IMR-90 (cell line): ENCODE data around the gene SS18L1. TPM values are rescaled to one million over a fixed set of nuclear protein-coding genes. Genes with fewer than 3 reads are reported as not detected.

Experiments
- ATAC-seq: fragments of 200-7000 bp; cut with Tn5 transposase; 2 replicates; pipeline ENCODE4 v1.9.1; 2020; ENCODE audit warnings: low read depth, mild to moderate bottlenecking, moderate library complexity
- BruUV-seq: library from RNA; stranded (reverse); fragments of 400-500 nt; replicated peaks from 2 replicates; lab custom pipeline; 2021; lab: Mats Ljungman, UMichigan
- CTCF ChIA-PET: fragments of 300-600 bp; formaldehyde crosslinking; extraction: SDS; loops from one replicate; lab custom pipeline; 2021; ENCODE audit warnings: antibody characterized with exemption; lab: Yijun Ruan, JAX
- POLR2A ChIA-PET: fragments of 300-600 bp; sonication (Branson Sonifier 250); formaldehyde crosslinking; loops from one replicate; lab custom pipeline; 2022; ENCODE audit warnings: antibody characterized with exemption; ENCODE audit not compliant: unreplicated experiment; lab: Charles Lee
- DNase-seq: peaks from one replicate; pipeline ENCODE4 v3.0.0; 2013
- H2AFZ ChIP-seq: replicated peaks from 2 replicates; pipeline ENCODE3; 2013; ENCODE audit warnings: low read length, mild to moderate bottlenecking; ENCODE audit not compliant: poor library complexity
- H2AK5ac ChIP-seq: 2 replicates; pipeline ENCODE4 v1.6.1; 2013; ENCODE audit warnings: low read depth, low read length, inconsistent platforms
- H2AK9ac ChIP-seq: replicated peaks from 2 replicates; pipeline ENCODE3; 2013; ENCODE audit warnings: mild to moderate bottlenecking, low read depth, low read length, moderate library complexity; ENCODE audit not compliant: poor library complexity
- H2BK120ac ChIP-seq: 2 replicates; pipeline ENCODE4 v1.6.1; 2013; ENCODE audit warnings: low read depth, low read length, inconsistent platforms
- H2BK15ac ChIP-seq: 3 replicates; pipeline ENCODE4 v1.6.1; 2013; ENCODE audit warnings: low read depth, low read length, inconsistent platforms
- H2BK20ac ChIP-seq: 2 replicates; pipeline ENCODE4 v1.6.1; 2013; ENCODE audit warnings: low read depth, mild to moderate bottlenecking, inconsistent platforms, low read length, moderate library complexity
- H2BK5ac ChIP-seq: 2 replicates; pipeline ENCODE4 v1.6.1; 2013; ENCODE audit warnings: mild to moderate bottlenecking, low read depth, low read length, inconsistent platforms; ENCODE audit not compliant: poor library complexity, severe bottlenecking
- H3K14ac ChIP-seq: replicated peaks from 2 replicates; pipeline ENCODE4 v1.6.1; 2013; ENCODE audit warnings: low read depth, low read length, inconsistent platforms
- H3K18ac ChIP-seq: 2 replicates; pipeline ENCODE4 v1.6.1; 2013; ENCODE audit warnings: low read depth, low read length, control low read depth
- H3K23ac ChIP-seq: 2 replicates; pipeline ENCODE4 v1.6.1; 2013; ENCODE audit warnings: low read depth, low read length, inconsistent platforms
- H3K27ac ChIP-seq: 2 replicates; pipeline ENCODE4 v1.5.1; 2013; ENCODE audit warnings: mild to moderate bottlenecking, control low read depth, low read length; ENCODE audit not compliant: insufficient read depth
- H3K27me3 ChIP-seq: 2 replicates; pipeline ENCODE4 v1.6.1; 2013; ENCODE audit warnings: low read length; ENCODE audit not compliant: control insufficient read depth, insufficient read depth
- H3K36me3 ChIP-seq: 2 replicates; pipeline ENCODE4 v1.6.1; 2013; ENCODE audit warnings: low read length, mixed read lengths; ENCODE audit not compliant: control insufficient read depth, insufficient read depth
- H3K4ac ChIP-seq: 2 replicates; pipeline ENCODE4 v1.6.1; 2013; ENCODE audit warnings: low read depth, low read length, inconsistent platforms
- H3K4me1 ChIP-seq: 2 replicates; pipeline ENCODE4 v1.6.1; 2013; ENCODE audit warnings: low read length, mixed read lengths; ENCODE audit not compliant: control insufficient read depth, insufficient read depth
- H3K4me2 ChIP-seq: 2 replicates; pipeline ENCODE4 v1.6.1; 2013; ENCODE audit warnings: low read depth, mild to moderate bottlenecking, control low read depth, low read length, moderate library complexity
- H3K4me3 ChIP-seq: 2 replicates; pipeline ENCODE4 v1.5.1; 2013; ENCODE audit warnings: low read depth, mild to moderate bottlenecking, control low read depth, low read length, moderate library complexity; ENCODE audit not compliant: insufficient read depth
- H3K56ac ChIP-seq: 2 replicates; pipeline ENCODE4 v1.6.1; 2013; ENCODE audit warnings: low read length, inconsistent platforms; ENCODE audit not compliant: insufficient read depth; ENCODE audit errors: extremely low read depth
- H3K79me1 ChIP-seq, 2 experiments: 2 replicates each; pipeline ENCODE4 v1.6.1; 2013; ENCODE audit warnings: low read length in 2 of 2, inconsistent platforms in 1 of 2, low read depth in 1 of 2
- H3K9ac ChIP-seq: 2 replicates; pipeline ENCODE4 v1.6.1; 2013; ENCODE audit warnings: low read depth, low read length, control low read depth
- H3K9me1 ChIP-seq: 2 replicates; pipeline ENCODE4 v1.6.1; 2013; ENCODE audit warnings: low read length, inconsistent platforms; ENCODE audit not compliant: insufficient read depth
- H3K9me3 ChIP-seq: 2 replicates; pipeline ENCODE4 v1.6.1; 2013; ENCODE audit warnings: low read length; ENCODE audit not compliant: control insufficient read depth, insufficient read depth
- H4K20me1 ChIP-seq: 2 replicates; pipeline ENCODE4 v1.6.1; 2013; ENCODE audit warnings: low read length, inconsistent platforms; ENCODE audit not compliant: insufficient read depth
- H4K5ac ChIP-seq: 2 replicates; pipeline ENCODE4 v1.6.1; 2013; ENCODE audit warnings: mild to moderate bottlenecking, low read depth, low read length, control low read depth
- H4K8ac ChIP-seq, 2 experiments: 2 replicates each; pipeline ENCODE4 v1.6.1; 2013; ENCODE audit warnings: low read depth in 2 of 2, low read length in 2 of 2, control low read depth in 1 of 2, inconsistent platforms in 1 of 2
- H4K91ac ChIP-seq: 2 replicates; pipeline ENCODE4 v1.6.1; 2013; ENCODE audit warnings: low read depth, low read length, inconsistent platforms; ENCODE audit not compliant: insufficient read depth
- MAFK ChIP-seq: IDR thresholded peaks from 2 replicates; pipeline ENCODE4 v1.6.1; 2012; ENCODE audit warnings: low read depth, low read length, improper control_type of control experiment
- MXI1 ChIP-seq: IDR thresholded peaks from 2 replicates; pipeline ENCODE4 v1.6.1; 2012; ENCODE audit warnings: low read depth, mild to moderate bottlenecking, low read length, moderate library complexity, borderline replicate concordance
- RAD21 ChIP-seq: IDR thresholded peaks from 2 replicates; pipeline ENCODE4 v1.6.1; 2012; ENCODE audit warnings: low read length, improper control_type of control experiment
- USF2 ChIP-seq: fragments of 150-350 bp; IDR thresholded peaks from 2 replicates; pipeline ENCODE4 v1.6.1; 2017; ENCODE audit warnings: mild to moderate bottlenecking, antibody characterized with exemption, low read length, low read depth
- WGBS, 2 experiments: methylation state at CpG; one replicate each; pipeline versions ENCODE4 v1.1.5 to v1.1.7; 2013; ENCODE audit warnings: missing lambda C conversion rate in 2 of 2; ENCODE audit not compliant: insufficient read length in 1 of 2; ENCODE audit errors: extremely low coverage in 2 of 2; 5-methylcytosine and 5-hydroxymethylcytosine counted together
- dilution Hi-C: fragments of 300-500 bp; cut with HindIII; formaldehyde crosslinking; loops from one replicate; pipeline ENCODE4 v1.14.3; 2018; ENCODE audit warnings: low sequenced_read_pairs; ENCODE audit not compliant: unreplicated experiment
- in situ Hi-C: fragments of 300-500 bp; cut with MboI; formaldehyde crosslinking; loops from 3 replicates; pipeline ENCODE4 v1.14.3; 2019; ENCODE audit warnings: low sequenced_read_pairs, inconsistent platforms, mixed read lengths
- intact Hi-C: fragments of 100-400 bp; cut with micrococcal nuclease; formaldehyde crosslinking; loops from 2 replicates; pipeline ENCODE4 v1.10.0; 2022
- polyA plus RNA-seq, 3 experiments: library from polyadenylated mRNA; depleted of rRNA; stranded (reverse); fragments of >200 nt; gene quantifications; 2 replicates each; pipeline ENCODE4 v1.2.3, GENCODE V29; 2012; ENCODE audit warnings: low replicate concordance in 1 of 3
- total RNA-seq: library from RNA; depleted of rRNA; stranded (reverse); fragments of >200 nt; gene quantifications from 2 replicates; pipeline ENCODE4 v1.2.3, GENCODE V29; 2012

SS18L1 gene
- total and polyA plus RNA-seq, 2 of the 4 experiments (the other 2 are of a cell fraction): 8.1 to 12.2 TPM

DNA sequence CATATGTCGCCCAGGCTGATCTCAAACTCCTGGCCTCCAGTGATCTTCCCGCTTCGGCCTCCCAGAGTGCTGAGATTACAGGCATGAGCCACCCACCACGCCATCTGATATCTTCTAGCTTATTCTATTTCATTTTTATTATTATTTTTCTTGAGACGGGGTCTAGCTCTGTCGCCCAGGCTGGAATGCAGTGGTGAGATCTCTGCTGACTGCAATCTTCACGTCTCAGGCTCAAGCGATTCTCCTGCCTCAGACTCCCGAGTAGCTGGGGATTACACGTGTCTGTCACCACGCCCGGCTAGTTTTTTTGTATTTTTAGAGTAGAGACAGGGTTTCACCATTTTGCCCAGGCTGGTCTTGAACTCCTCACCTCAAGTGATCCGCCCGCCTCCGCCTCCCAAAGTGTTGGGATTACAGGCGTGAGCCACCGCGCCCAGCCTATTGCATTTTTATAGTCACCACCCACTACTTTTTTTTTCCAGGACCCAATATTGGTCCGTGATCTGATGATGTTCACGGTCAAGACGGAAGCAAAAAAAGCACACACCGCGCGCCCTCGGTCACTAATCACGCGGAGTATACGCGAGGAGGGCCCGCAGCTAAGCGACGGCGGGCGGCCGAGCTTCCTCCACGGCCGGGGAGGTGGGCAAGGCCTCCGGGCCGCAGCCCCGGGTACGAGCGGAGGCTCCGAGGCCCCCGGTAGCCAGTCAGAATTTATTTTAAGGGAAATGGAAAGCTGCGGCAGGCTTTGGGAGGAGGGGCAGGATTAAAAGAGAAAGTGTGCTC, 22.4 kb upstream of the SS18L1 start:
- peak overlapping the region; percentile 73 for H3K4me3 ChIP-seq
- DNase-seq: peak; percentile 61
- H3K4me2 ChIP-seq: peak overlapping the region; percentile 64
- BruUV-seq: no TSS peak
- H3K56ac ChIP-seq: no peak overlapping the region; the same call in 1 of the 2 replicates
- peak overlapping the region; percentile 91 for H2AK9ac ChIP-seq
- peak overlapping the region; percentile 43 to 84; a peak in 3 of 4 replicates for H4K8ac ChIP-seq
- H3K27ac ChIP-seq: peak overlapping the region; percentile 48
- peak overlapping the region; percentile 50 for H3K4ac ChIP-seq
- peaks cover 15% of the 10 kb centered on the region for H3K9me1 ChIP-seq
- peak overlapping the region; percentile 43 for H4K91ac ChIP-seq
- peaks cover 25% of the 10 kb centered on the region for H3K27me3 ChIP-seq
- H3K14ac ChIP-seq: peak overlapping the region; percentile 64
- no peak overlapping the region for H2BK15ac ChIP-seq
- peak; percentile 2 for ATAC-seq
- peak overlapping the region; percentile 4; the same call in 1 of the 2 replicates for H3K18ac ChIP-seq
- POLR2A ChIA-PET: no interaction called here
- peak overlapping the region; percentile 11 for H4K5ac ChIP-seq
- peaks cover 29% of the 10 kb centered on the region for H4K20me1 ChIP-seq
- no peak overlapping the region for H2BK20ac ChIP-seq
- H2BK120ac ChIP-seq: peak overlapping the region; percentile 66
- H2BK5ac ChIP-seq: peak overlapping the region; percentile 77
- H3K9me3 ChIP-seq: peaks cover 3% of the 10 kb centered on the region; the same call in 1 of the 2 replicates
- dilution Hi-C loops: no loop called here
- peaks cover 15% of the 10 kb centered on the region for H3K36me3 ChIP-seq
- peak overlapping the region; percentile 97 for H2AFZ ChIP-seq
- no peak overlapping the region for H2AK5ac ChIP-seq
- in situ Hi-C loops: no loop called here
- intact Hi-C loops: no loop called here
- peaks cover 11% of the 10 kb centered on the region for H3K4me1 ChIP-seq
- CTCF ChIA-PET: no interaction called here
- 6% methylated on average over 23 of the region's 45 CpGs; no CpG with 5 or more reads in 1 of the 2 experiments for WGBS, 2 experiments
- TF ChIP-seq MAFK: 0 out of 2 replicates have a peak, but pooled peaks have one; percentile 7
- no peak; the same call in 1 of the 2 replicates for TF ChIP-seq MXI1
- no peak for TF ChIP-seq RAD21
- TF ChIP-seq USF2: 0 out of 2 replicates have a peak, but pooled peaks have one; percentile 1
- peaks cover 20 to 32% of the 10 kb centered on the region in 2 experiments for H3K79me1 ChIP-seq
- H3K9ac ChIP-seq: peak overlapping the region; percentile 52
- H3K23ac ChIP-seq: peak overlapping the region; percentile 60; the same call in 1 of the 2 replicates
